Small intestine (tissue), 7 donors: ENCODE data around the gene FIZ1. TPM values are rescaled to one million over a fixed set of nuclear protein-coding genes. Genes with fewer than 3 reads are reported as not detected.

Experiments
- DNase-seq, 2 donors: peaks; one replicate each; pipeline versions ENCODE4 v3.0.0 to v3.0.0-alpha.2; 2013
- FAIRE-seq: peaks from 2 replicates; lab custom pipeline; 2012; peaks lifted over from hg19 to GRCh38; lab: Jason Lieb, UNC
- H3K27ac ChIP-seq, 3 donors: one replicate each; pipeline ENCODE4 v1.5.1; 2013; ENCODE audit warnings: low read length in 2 of 3, mild to moderate bottlenecking in 2 of 3, control low read depth in 1 of 3, inconsistent platforms in 1 of 3, low read depth in 1 of 3, moderate library complexity in 1 of 3
- H3K27me3 ChIP-seq, 3 donors: one replicate each; pipeline ENCODE4 v1.6.1; 2013; ENCODE audit warnings: low read length in 3 of 3, inconsistent platforms in 1 of 3; ENCODE audit not compliant: control insufficient read depth in 3 of 3, insufficient read depth in 3 of 3
- H3K36me3 ChIP-seq, 3 donors: one replicate each; pipeline ENCODE4 v1.6.1; 2013; ENCODE audit warnings: low read length in 3 of 3, inconsistent platforms in 1 of 3, low read depth in 1 of 3, mild to moderate bottlenecking in 1 of 3, moderate library complexity in 1 of 3; ENCODE audit not compliant: control insufficient read depth in 3 of 3, insufficient read depth in 2 of 3
- H3K4me1 ChIP-seq, 3 donors: one replicate each; pipeline ENCODE4 v1.6.1; 2013; ENCODE audit warnings: low read length in 2 of 3, inconsistent platforms in 1 of 3, low read depth in 1 of 3, mild to moderate bottlenecking in 1 of 3, moderate library complexity in 1 of 3; ENCODE audit not compliant: control insufficient read depth in 3 of 3, insufficient read depth in 2 of 3
- H3K4me3 ChIP-seq, 3 donors: one replicate each; pipeline ENCODE4 v1.5.1; 2013; ENCODE audit warnings: low read length in 3 of 3, control low read depth in 1 of 3, inconsistent platforms in 1 of 3, low read depth in 1 of 3, mild to moderate bottlenecking in 1 of 3, moderate library complexity in 1 of 3
- H3K9me3 ChIP-seq, 2 donors: one replicate each; pipeline ENCODE4 v1.6.1; 2013; ENCODE audit warnings: low read depth in 1 of 2, low read length in 1 of 2; ENCODE audit not compliant: control insufficient read depth in 2 of 2, insufficient read depth in 1 of 2
- WGBS, 3 donors: extraction: QIAGEN DNeasy Blood & Tissue Kit; methylation state at CpG; one replicate each; pipeline ENCODE4 v1.1.7; 2013; 5-methylcytosine and 5-hydroxymethylcytosine counted together
- polyA plus RNA-seq, 4 donors: library from polyadenylated mRNA; stranded (reverse) in 3 of 4; unstranded in 1 of 4; fragments of 200-250 nt in 3 of 4; fragments of 120-200 nt in 1 of 4; gene quantifications; one replicate each; pipeline versions ENCODE4 v1.2.1 to v1.2.3, GENCODE V29; 2013
- donor health status: healthy with polysubstance abuse.
- donor health status: control.
- donor health status: control.
- donor health status: Bipolar disorder and iron deficiency.
- donor health status: healthy.

FIZ1 gene
- polyA plus RNA-seq, 4 donors, result 7.2 to 13.0 (median 7.4) TPM

GRCh38 chr19:55620410-55621204, 21.3 kb upstream of the FIZ1 start:
- DNase-seq, result no peak
- 88 to 96% (median 90%) methylated on average over 12 of the region's 12 CpGs for WGBS, 3 donors
- no peak overlapping the region for H3K27ac ChIP-seq
- peaks cover 3 to 53% (median 7%) of the 10 kb centered on the region in 3 donors for H3K36me3 ChIP-seq
- H3K9me3 ChIP-seq, result no peaks in the 10 kb centered on the region
- no peaks in the 10 kb centered on the region for H3K27me3 ChIP-seq
- peaks cover 4 to 13% (median 5%) of the 10 kb centered on the region in 3 donors for H3K4me1 ChIP-seq
- no peak overlapping the region for H3K4me3 ChIP-seq
- no peak for FAIRE-seq

GRCh38 chr19:55619286-55619685, 20.0 kb upstream of the FIZ1 start:
- peaks cover 3 to 61% (median 9%) of the 10 kb centered on the region in 3 donors for H3K36me3 ChIP-seq
- H3K4me3 ChIP-seq, result no peak overlapping the region
- no peak overlapping the region for H3K27ac ChIP-seq
- H3K4me1 ChIP-seq, result peaks cover 0 to 6% (median 0%) of the 10 kb centered on the region in 3 donors
- DNase-seq (no peak), FAIRE-seq (no peak)
- H3K9me3 ChIP-seq, result no peaks in the 10 kb centered on the region
- WGBS, 3 donors, result 73 to 97% (median 91%) methylated on average over 3 of the region's 3 CpGs
- no peaks in the 10 kb centered on the region for H3K27me3 ChIP-seq

GRCh38 chr19:55618426-55618825, 19.1 kb upstream of the FIZ1 start:
- Histone ChIP-seq H3K4me3 (no peak overlapping the region), H3K27me3 (no peaks in the 10 kb centered on the region), H3K4me1 (peaks cover 0 to under 1% (median 0%) of the 10 kb centered on the region in 3 donors), H3K27ac (no peak overlapping the region), H3K9me3 (no peaks in the 10 kb centered on the region), H3K36me3 (peaks cover 3 to 63% (median 10%) of the 10 kb centered on the region in 3 donors)
- 81 to 90% (median 81%) methylated on average over 7 of the region's 7 CpGs for WGBS, 3 donors
- DNase-seq (no peak), FAIRE-seq (no peak)

- Histone ChIP-seq H3K27ac (no peak overlapping the region), H3K4me3 (no peak overlapping the region), H3K4me1 (no peaks in the 10 kb centered on the region), H3K9me3 (no peaks in the 10 kb centered on the region), H3K36me3 (peaks cover 3 to 57% (median 11%) of the 10 kb centered on the region in 3 donors), H3K27me3 (no peaks in the 10 kb centered on the region)
- 89 to 97% (median 90%) methylated on average over 8 of the region's 8 CpGs for WGBS, 3 donors
- FAIRE-seq (no peak), DNase-seq (no peak)
These were observed 18.1 kb upstream of the FIZ1 start for GRCh38 chr19:55617426-55617825.

GRCh38 chr19:55616395-55616875, 17.1 kb upstream of the FIZ1 start:
- FAIRE-seq, result no peak
- no peaks in the 10 kb centered on the region for H3K4me1 ChIP-seq
- no peaks in the 10 kb centered on the region for H3K9me3 ChIP-seq
- no peak overlapping the region for H3K27ac ChIP-seq
- H3K27me3 ChIP-seq, result no peaks in the 10 kb centered on the region
- 97 to 98% (median 98%) methylated on average over 31 to 38 of the region's 38 CpGs for WGBS, 3 donors
- peaks cover 3 to 54% (median 11%) of the 10 kb centered on the region in 3 donors for H3K36me3 ChIP-seq
- H3K4me3 ChIP-seq, result no peak overlapping the region
- DNase-seq, result no peak

GRCh38 chr19:55615543-55616394, 16.5 kb upstream of the FIZ1 start:
- Histone ChIP-seq H3K4me1 (no peaks in the 10 kb centered on the region), H3K27me3 (no peaks in the 10 kb centered on the region), H3K9me3 (no peaks in the 10 kb centered on the region), H3K27ac (no peak overlapping the region), H3K4me3 (no peak overlapping the region), H3K36me3 (peaks cover 3 to 54% (median 11%) of the 10 kb centered on the region in 3 donors)
- 97 to 98% (median 98%) methylated on average over 74 to 88 of the region's 88 CpGs for WGBS, 3 donors
- no peak for FAIRE-seq
- DNase-seq, result no peak

GRCh38 chr19:55614711-55615542, 15.6 kb upstream of the FIZ1 start:
- FAIRE-seq, result no peak
- DNase-seq, result no peak
- 97 to 98% (median 98%) methylated on average over 72 to 98 of the region's 98 CpGs for WGBS, 3 donors

More at GRCh38 chr19:55614711-55615542, 15.6 kb upstream of the FIZ1 start:
- Histone ChIP-seq H3K9me3 (no peaks in the 10 kb centered on the region), H3K27me3 (no peaks in the 10 kb centered on the region), H3K36me3 (peaks cover 3 to 54% (median 11%) of the 10 kb centered on the region in 3 donors), H3K4me1 (no peaks in the 10 kb centered on the region), H3K4me3 (no peak overlapping the region), H3K27ac (no peak overlapping the region)
